Right lung (tissue), 5 donors: ENCODE data around the gene RAP1GAP2. TPM values are rescaled to one million over a fixed set of nuclear protein-coding genes. Genes with fewer than 3 reads are reported as not detected.
A peak's percentile ranks its signal among the peaks of the same experiment; 100 is the strongest.
"Not testable (repeated sequence)": the region's sequence is repeated elsewhere in the genome, so short reads cannot be mapped to it uniquely, and the experiment has no call there.

ENCODE experiments used
- DNase-seq, 2 donors: peaks; one replicate each; pipeline ENCODE4 v3.0.0-alpha.2; 2013
- polyA plus RNA-seq, 5 donors: library from polyadenylated mRNA; unstranded; fragments of 120-200 nt; gene quantifications; one replicate each; pipeline versions ENCODE4 v1.2.1 to v1.2.3, GENCODE V29; 2013; ENCODE audit warnings: inconsistent platforms in 1 of 5, low replicate concordance in 1 of 5; ENCODE audit not compliant: insufficient read length in 5 of 5, insufficient read depth in 1 of 5

Gene RAP1GAP2
- polyA plus RNA-seq, 5 donors = 7.3 to 10.7 (median 8.7) TPM

DNA sequence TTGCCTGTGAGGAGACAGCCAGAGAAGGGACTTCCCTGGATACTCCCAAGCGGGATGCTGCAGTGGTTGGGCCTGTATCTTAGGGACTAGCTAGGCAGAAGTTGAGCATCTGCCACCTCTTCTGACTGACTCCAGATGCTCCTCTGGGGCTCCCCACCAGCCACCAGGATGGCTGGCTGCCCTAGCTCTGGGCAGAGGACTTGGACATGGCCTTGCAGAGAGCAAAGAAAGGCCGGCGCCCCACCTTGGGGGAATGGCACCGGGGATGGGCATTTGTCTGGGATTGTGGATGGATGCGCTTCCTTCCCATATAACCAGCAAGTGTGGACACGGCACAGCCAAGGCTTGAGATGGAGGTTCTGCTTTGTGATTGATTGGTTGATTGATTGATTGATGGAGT is 198.2 kb downstream of the RAP1GAP2 start:
- no peak for DNase-seq

- no peak for DNase-seq
Observed at GRCh38 chr17:2995377-2995776, 199.1 kb downstream of the RAP1GAP2 start.

GRCh38 chr17:2995886-2996809 is 199.9 kb downstream of the RAP1GAP2 start:
- DNase-seq = no peak

- DNase-seq = no peak
Observed at GRCh38 chr17:2996810-2997670, 200.8 kb downstream of the RAP1GAP2 start.

- DNase-seq = not testable (repeated sequence)
Observed at GRCh38 chr17:2998469-2998901, 202.2 kb downstream of the RAP1GAP2 start.

GRCh38 chr17:3002538-3003295 is 206.5 kb downstream of the RAP1GAP2 start:
- no peak for DNase-seq

GRCh38 chr17:3003296-3004149 is 207.3 kb downstream of the RAP1GAP2 start:
- DNase-seq = no peak

GRCh38 chr17:3004150-3004801 is 208.0 kb downstream of the RAP1GAP2 start:
- DNase-seq = peak; percentile 97 to 98

DNA sequence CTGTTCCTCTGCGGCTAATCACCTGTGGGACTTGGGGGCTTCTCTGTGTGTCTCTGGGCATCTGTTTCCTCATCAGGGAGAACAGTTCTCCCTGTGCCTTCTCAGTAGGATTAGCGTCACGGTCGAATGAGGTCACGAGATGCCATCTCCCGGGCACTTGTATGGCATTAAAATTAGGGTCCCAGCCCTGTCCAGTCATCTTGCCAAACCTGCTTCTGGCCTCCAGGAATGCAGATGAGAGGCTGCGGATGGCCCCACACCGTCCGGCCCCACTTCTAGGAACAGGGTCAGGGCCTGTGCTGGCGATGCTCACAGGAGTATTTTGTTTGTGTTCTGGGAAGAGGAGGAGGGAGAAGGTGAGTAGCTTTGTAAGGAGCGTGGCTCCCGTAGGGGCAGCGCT is 208.7 kb downstream of the RAP1GAP2 start:
- DNase-seq = no peak

GRCh38 chr17:3005696-3006095 is 209.5 kb downstream of the RAP1GAP2 start:
- no peak for DNase-seq

- DNase-seq = no peak
Observed at GRCh38 chr17:3006801-3007200, 210.6 kb downstream of the RAP1GAP2 start.

DNA sequence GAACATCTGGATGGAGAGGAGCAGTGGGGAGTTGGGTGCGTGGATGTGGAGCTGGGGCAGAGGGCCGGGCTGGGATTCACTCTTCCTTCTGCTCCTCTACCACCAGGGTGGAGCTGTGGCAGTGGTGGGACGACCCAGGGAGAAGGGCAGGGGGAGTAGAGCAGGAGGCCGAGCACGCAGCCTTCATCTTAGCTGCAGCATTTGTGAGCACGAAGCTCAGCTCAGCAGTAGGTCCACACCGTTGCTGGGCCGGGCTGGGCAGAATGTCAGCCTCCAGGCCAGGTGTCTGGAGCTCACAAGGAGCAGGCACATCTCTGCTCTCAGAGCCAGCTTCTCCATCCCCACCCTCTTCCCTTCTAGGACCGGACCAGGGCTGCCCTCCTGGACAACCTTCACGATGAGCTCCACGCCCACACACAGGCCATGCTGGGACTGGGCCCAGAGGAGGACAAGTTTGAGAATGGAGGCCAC is 211.4 kb downstream of the RAP1GAP2 start:
- no peak for DNase-seq

DNA sequence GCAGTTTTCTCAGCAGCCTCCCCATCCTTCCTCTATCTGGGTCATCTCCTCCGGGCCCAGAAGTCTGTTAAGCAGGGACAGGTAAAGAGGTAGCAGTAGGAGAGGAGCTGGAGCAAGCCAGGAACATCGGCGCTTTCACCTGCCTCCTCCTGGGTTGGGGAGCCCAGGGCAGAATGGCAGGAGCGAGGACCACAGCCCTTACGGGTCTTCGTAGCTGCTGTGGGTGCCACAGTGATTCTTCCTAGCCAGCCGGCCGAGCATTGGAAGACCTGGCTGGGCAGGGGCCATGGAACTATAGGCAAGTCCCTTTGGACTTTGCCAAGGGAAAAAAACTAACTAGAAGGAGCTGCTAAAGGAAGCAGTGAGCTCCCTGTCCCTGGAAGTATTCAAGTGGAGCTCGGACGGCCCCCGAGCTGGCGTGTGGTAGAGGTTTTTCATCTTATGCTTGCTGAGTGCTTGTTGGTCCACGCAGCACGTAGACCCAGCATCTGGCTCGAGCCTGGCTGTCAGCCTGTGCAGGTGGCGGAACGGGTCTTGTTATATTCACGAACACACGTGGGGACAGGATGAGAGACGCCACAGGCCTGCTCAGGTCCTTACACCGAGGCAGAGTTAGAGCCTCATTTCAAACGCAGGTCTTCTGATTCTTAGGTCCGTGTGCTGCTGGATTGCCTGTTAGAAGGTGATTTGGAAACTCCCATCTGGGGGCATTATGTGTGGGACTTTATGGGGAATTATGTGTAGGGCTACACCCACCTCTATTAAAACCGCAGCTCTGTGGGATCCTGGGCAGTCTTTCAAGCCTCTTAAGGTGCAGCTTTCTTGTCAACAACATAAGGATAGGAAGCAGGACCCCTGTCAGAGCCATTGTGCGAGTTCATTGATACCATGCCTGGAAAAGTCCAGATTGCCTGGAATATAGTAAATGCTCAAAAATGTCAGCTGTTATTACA is 212.4 kb downstream of the RAP1GAP2 start:
- DNase-seq = no peak

DNA sequence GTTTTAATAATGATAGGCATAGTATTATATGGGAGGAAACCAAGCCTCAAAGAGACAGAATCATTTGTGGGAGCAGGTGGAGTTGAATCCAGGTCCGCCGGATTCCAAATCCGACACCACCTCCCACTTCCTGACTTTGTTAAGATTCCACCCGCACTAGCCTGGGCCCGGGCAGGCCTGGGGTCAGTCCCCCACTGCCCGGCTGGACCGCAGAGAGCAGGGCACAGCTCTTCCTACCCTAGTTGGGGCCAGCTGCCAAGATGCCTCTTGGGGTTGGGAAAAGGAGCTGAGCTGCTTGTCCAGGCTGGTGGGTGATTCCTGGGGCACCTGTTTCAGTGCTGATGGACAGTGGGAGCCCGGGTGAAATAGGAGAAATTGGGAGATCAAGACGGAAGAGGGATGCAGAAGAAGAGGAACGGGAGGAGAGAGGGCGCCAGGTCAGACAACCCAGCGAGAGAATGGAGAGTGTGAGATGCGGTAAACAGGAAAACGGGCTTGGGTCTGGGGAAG is 213.2 kb downstream of the RAP1GAP2 start:
- DNase-seq = no peak

DNA sequence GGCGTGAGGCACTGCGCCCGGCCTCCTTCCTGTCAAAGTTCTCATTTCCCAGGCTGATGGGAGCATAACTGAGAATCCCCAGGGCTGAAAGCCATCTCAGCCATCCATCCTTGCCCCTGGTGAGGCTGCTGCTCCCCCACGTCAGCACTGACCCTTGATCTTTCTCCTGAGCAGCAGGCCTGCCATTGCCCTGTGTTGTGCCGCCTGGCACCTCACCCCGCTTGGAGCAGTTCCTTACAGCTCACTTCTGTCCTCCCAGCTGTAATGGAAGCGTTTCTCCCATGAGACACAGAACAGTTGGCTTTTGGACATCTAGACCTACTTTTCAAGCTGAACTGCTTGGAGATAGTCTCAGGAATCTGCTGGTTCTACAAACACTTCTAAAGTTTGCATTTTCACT is 215.7 kb downstream of the RAP1GAP2 start:
- DNase-seq = no peak

DNA sequence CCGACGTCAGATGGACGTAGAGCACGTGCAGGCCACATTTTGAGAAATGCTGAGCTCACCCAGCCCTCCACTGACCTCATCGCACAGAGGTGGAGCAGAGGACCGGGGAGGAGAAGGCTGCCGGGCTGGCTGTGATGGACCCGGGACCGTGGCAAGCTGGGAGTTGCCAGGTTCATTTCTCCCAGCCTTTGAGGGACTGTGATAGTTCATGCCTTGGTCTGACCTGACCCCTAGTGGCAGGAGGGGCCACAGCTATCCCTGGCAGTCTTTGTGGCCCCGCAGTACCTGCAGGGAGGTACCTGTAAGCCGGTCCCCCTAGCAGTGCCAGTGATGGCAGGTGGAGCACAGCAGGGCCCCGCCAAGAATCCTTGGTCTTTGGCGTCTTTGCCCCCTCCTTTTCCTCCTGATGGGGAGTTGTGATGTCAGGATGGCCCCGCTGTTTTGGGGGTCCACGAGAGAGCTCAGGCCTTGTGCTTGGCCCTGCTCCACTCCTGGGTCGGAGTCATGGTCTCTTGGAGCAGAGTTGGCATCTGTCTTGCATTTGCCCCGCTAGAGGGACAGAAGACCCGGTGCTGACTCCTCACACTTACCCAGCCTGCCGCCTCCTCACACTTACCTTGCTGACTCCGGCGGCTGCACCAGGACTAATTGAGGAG is 216.8 kb downstream of the RAP1GAP2 start:
- DNase-seq = peak in 1 of 2 donors; percentile 57

GRCh38 chr17:3015890-3016289 is 219.7 kb downstream of the RAP1GAP2 start:
- no peak for DNase-seq

- no peak for DNase-seq
Observed at GRCh38 chr17:3017936-3018335, 221.7 kb downstream of the RAP1GAP2 start.
